Measurements from ENCODE around the gene LAMB4.

Gene LAMB4

GRCh38 chr7:108102671-108103312 lies 27.4 kb downstream of the LAMB4 start:
- DNase-seq (ENCODE audit: extremely low spot score): no peak
- CTCF ChIA-PET: interaction anchor here (0.6 kb wide), 1 partner anchor 111 kb away, joined by 8 read pairs; no protein-coding TSS in a partner anchor
- no peak for TF ChIP-seq CTBP1 (IDR thresholded peaks at IDR 0.05; ENCODE audit: borderline replicate concordance)
- TF ChIP-seq BHLHE40 (IDR thresholded peaks at IDR 0.05; ENCODE audit: borderline replicate concordance): no peak
- no peak for TF ChIP-seq HDGF (IDR thresholded peaks at IDR 0.05; ENCODE audit: borderline replicate concordance)
- TF ChIP-seq LEF1 (IDR thresholded peaks at IDR 0.05; ENCODE audit: borderline replicate concordance): no peak
- no peak for TF ChIP-seq FOXA1 (IDR thresholded peaks at IDR 0.05)
- no peak for TF ChIP-seq L3MBTL2 (conservative IDR thresholded peaks at IDR 0.05)
- TF ChIP-seq ARNT (IDR thresholded peaks at IDR 0.05): no peak
- TF ChIP-seq SP1 (IDR thresholded peaks at IDR 0.05): no peak
- no peak for TF ChIP-seq TARDBP (IDR thresholded peaks at IDR 0.05)
- no peak for TF ChIP-seq FOXM1 (IDR thresholded peaks at IDR 0.05; ENCODE audit: borderline replicate concordance)
- TF ChIP-seq NFRKB (IDR thresholded peaks at IDR 0.05): no peak
- no peak for TF ChIP-seq ELF4 (IDR thresholded peaks at IDR 0.05)
- TF ChIP-seq FOXK2 (IDR thresholded peaks at IDR 0.05): no peak
- TF ChIP-seq SUZ12 (IDR thresholded peaks at IDR 0.05): no peak
- POLR2A ChIA-PET: no interaction called here

DNA sequence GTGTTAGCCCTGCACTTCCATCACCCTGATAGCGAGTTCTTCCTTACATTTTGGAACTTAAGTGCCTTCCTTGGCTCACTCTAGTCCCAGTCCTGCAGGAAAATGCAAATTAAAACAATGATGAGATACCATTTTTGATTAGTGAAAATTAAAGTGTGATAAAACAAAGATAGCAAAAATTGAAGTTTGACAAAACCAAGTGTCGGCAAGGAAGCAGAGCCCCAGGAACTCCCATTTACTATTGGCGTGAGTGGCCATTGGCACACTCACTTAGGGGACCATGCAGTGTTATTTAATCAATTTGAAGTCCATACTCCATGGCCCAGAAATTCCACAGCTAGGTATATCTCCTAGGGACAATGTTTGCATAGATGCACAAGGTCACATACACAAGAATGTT lies 28.4 kb downstream of the LAMB4 start:
- CTCF ChIA-PET: no interaction called here
- no peak for TF ChIP-seq HDGF (IDR thresholded peaks at IDR 0.05; ENCODE audit: borderline replicate concordance)
- TF ChIP-seq L3MBTL2 (conservative IDR thresholded peaks at IDR 0.05): no peak
- TF ChIP-seq ZNF384 (IDR thresholded peaks at IDR 0.05): no peak
- TF ChIP-seq FOXK2 (IDR thresholded peaks at IDR 0.05): no peak
- no peak for TF ChIP-seq TARDBP (IDR thresholded peaks at IDR 0.05)
- TF ChIP-seq FOXA1 (IDR thresholded peaks at IDR 0.05): no peak
- TF ChIP-seq LEF1 (IDR thresholded peaks at IDR 0.05; ENCODE audit: borderline replicate concordance): no peak
- no peak for TF ChIP-seq CTBP1 (IDR thresholded peaks at IDR 0.05; ENCODE audit: borderline replicate concordance)
- TF ChIP-seq, protein P1, sequence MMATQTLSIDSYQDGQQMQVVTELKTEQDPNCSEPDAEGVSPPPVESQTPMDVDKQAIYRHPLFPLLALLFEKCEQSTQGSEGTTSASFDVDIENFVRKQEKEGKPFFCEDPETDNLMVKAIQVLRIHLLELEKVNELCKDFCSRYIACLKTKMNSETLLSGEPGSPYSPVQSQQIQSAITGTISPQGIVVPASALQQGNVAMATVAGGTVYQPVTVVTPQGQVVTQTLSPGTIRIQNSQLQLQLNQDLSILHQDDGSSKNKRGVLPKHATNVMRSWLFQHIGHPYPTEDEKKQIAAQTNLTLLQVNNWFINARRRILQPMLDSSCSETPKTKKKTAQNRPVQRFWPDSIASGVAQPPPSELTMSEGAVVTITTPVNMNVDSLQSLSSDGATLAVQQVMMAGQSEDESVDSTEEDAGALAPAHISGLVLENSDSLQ (IDR thresholded peaks at IDR 0.05): no peak
- no peak for TF ChIP-seq NFRKB (IDR thresholded peaks at IDR 0.05)
- TF ChIP-seq ARNT (IDR thresholded peaks at IDR 0.05): no peak
- TF ChIP-seq SP1 (IDR thresholded peaks at IDR 0.05): no peak
- no peak for TF ChIP-seq ELF4 (IDR thresholded peaks at IDR 0.05)
- no peak for TF ChIP-seq FOXM1 (IDR thresholded peaks at IDR 0.05; ENCODE audit: borderline replicate concordance)
- no peak for TF ChIP-seq SUZ12 (IDR thresholded peaks at IDR 0.05)
- TF ChIP-seq BHLHE40 (IDR thresholded peaks at IDR 0.05; ENCODE audit: borderline replicate concordance): no peak
- DNase-seq (ENCODE audit: extremely low spot score): no peak
- POLR2A ChIA-PET: no interaction called here

GRCh38 chr7:108099713-108100112 lies 30.4 kb downstream of the LAMB4 start:
- ChIA-PET CTCF (no interaction called here), POLR2A (no interaction called here)
- TF ChIP-seq NFRKB (IDR thresholded peaks at IDR 0.05) (no peak), CTBP1 (IDR thresholded peaks at IDR 0.05; ENCODE audit: borderline replicate concordance) (no peak), HDGF (IDR thresholded peaks at IDR 0.05; ENCODE audit: borderline replicate concordance) (no peak), L3MBTL2 (conservative IDR thresholded peaks at IDR 0.05) (no peak), FOXM1 (IDR thresholded peaks at IDR 0.05; ENCODE audit: borderline replicate concordance) (no peak), BHLHE40 (IDR thresholded peaks at IDR 0.05; ENCODE audit: borderline replicate concordance) (no peak), SP1 (IDR thresholded peaks at IDR 0.05) (no peak), SUZ12 (IDR thresholded peaks at IDR 0.05) (no peak), FOXK2 (IDR thresholded peaks at IDR 0.05) (no peak), TARDBP (IDR thresholded peaks at IDR 0.05) (no peak)
- no peak for DNase-seq (ENCODE audit: extremely low spot score)

GRCh38 chr7:108097703-108098102 lies 32.5 kb downstream of the LAMB4 start:
- CTCF ChIA-PET: no interaction called here
- TF ChIP-seq NFRKB (IDR thresholded peaks at IDR 0.05): no peak
- TF ChIP-seq ELF4 (IDR thresholded peaks at IDR 0.05): no peak
- peak; percentile 38 for DNase-seq (ENCODE audit: extremely low spot score)
- POLR2A ChIA-PET: no interaction called here

- DNase-seq (ENCODE audit: extremely low spot score): no peak
- POLR2A ChIA-PET: no interaction called here
- TF ChIP-seq ELF4 (IDR thresholded peaks at IDR 0.05) (no peak), NFRKB (IDR thresholded peaks at IDR 0.05) (no peak), ZNF384 (IDR thresholded peaks at IDR 0.05) (no peak), SUZ12 (IDR thresholded peaks at IDR 0.05) (no peak), ARNT (IDR thresholded peaks at IDR 0.05) (no peak), L3MBTL2 (conservative IDR thresholded peaks at IDR 0.05) (no peak), FOXM1 (IDR thresholded peaks at IDR 0.05; ENCODE audit: borderline replicate concordance) (no peak), FOXK2 (IDR thresholded peaks at IDR 0.05) (no peak), SP1 (IDR thresholded peaks at IDR 0.05) (no peak), BHLHE40 (IDR thresholded peaks at IDR 0.05; ENCODE audit: borderline replicate concordance) (no peak), CTBP1 (IDR thresholded peaks at IDR 0.05; ENCODE audit: borderline replicate concordance) (no peak), FOXA1 (IDR thresholded peaks at IDR 0.05) (no peak), HDGF (IDR thresholded peaks at IDR 0.05; ENCODE audit: borderline replicate concordance) (no peak), LEF1 (IDR thresholded peaks at IDR 0.05; ENCODE audit: borderline replicate concordance) (no peak), TARDBP (IDR thresholded peaks at IDR 0.05) (no peak)
- TF ChIP-seq, protein P1 (IDR thresholded peaks at IDR 0.05): no peak
- CTCF ChIA-PET: interaction anchor here (0.5 to 1.1 kb wide), 3 partner anchors 13 to 363 kb away, joined by 3 to 5 read pairs (median 5); no protein-coding TSS in a partner anchor
Measured at GRCh38 chr7:108096996-108097395, 33.2 kb downstream of the LAMB4 start.

DNA sequence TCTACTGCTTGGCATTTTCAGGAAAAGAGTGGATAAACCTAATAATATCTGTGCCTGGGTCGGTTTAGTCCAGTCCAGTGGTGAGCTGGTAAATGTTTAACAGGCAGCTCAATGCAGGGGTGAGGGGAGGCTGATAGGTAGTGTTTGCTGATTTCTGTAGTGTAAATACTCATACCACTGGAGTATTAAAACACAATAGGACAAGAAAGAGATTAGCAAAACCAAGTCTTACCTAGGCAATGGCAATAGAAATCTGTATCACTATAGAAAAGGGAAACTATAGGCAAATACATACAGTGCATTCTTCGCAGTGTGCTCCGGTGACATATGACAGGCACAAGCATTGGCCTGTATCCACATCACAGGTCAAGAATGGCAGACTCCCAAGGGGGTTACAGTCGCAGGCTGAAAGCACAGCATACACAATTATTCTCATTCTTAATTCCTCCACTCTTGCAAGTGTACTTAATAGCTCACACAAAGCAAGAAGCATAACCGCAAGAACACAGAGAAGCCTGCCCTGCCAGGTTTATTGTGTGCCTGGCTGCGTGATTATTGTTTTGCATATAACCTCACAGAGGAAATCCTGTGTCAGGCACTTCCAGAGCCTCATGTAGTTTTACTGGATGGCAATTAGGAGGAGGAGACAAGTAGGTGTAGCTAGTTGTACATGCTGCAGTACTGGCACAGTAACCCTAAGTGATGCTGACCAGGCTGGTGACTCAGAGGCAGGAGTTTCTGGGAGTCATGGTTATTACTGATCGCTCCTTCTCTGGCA lies 35.0 kb downstream of the LAMB4 start:
- DNase-seq (ENCODE audit: extremely low spot score): no peak
- TF ChIP-seq ARNT (IDR thresholded peaks at IDR 0.05): no peak
- no peak for TF ChIP-seq SP1 (IDR thresholded peaks at IDR 0.05)
- TF ChIP-seq HDGF (IDR thresholded peaks at IDR 0.05; ENCODE audit: borderline replicate concordance): no peak
- no peak for TF ChIP-seq BHLHE40 (IDR thresholded peaks at IDR 0.05; ENCODE audit: borderline replicate concordance)
- TF ChIP-seq LEF1 (IDR thresholded peaks at IDR 0.05; ENCODE audit: borderline replicate concordance): no peak
- no peak for TF ChIP-seq SUZ12 (IDR thresholded peaks at IDR 0.05)
- no peak for TF ChIP-seq FOXA1 (IDR thresholded peaks at IDR 0.05)
- no peak for TF ChIP-seq L3MBTL2 (conservative IDR thresholded peaks at IDR 0.05)
- no peak for TF ChIP-seq ZNF384 (IDR thresholded peaks at IDR 0.05)
- TF ChIP-seq FOXM1 (IDR thresholded peaks at IDR 0.05; ENCODE audit: borderline replicate concordance): no peak
- TF ChIP-seq TARDBP (IDR thresholded peaks at IDR 0.05): no peak
- no peak for TF ChIP-seq NFRKB (IDR thresholded peaks at IDR 0.05)
- no peak for TF ChIP-seq ELF4 (IDR thresholded peaks at IDR 0.05)
- TF ChIP-seq, protein P1 (IDR thresholded peaks at IDR 0.05): no peak
- no peak for TF ChIP-seq CTBP1 (IDR thresholded peaks at IDR 0.05; ENCODE audit: borderline replicate concordance)
- TF ChIP-seq FOXK2 (IDR thresholded peaks at IDR 0.05): no peak
- POLR2A ChIA-PET: no interaction called here

More for the DNA sequence above, 35.0 kb downstream of the LAMB4 start:
- CTCF ChIA-PET: no interaction called here
